ENCODE measurements around the gene LPGAT1. TPM values are rescaled to one million over a fixed set of nuclear protein-coding genes. Genes with fewer than 3 reads are reported as not detected.

The LPGAT1 gene
- total RNA-seq, 1 donor: 36.2 TPM

- no peak for DNase-seq (ENCODE audit: low read depth)
- no peak overlapping the region for H3K4me3 ChIP-seq (ENCODE audit: low read depth, low read length)
- TF ChIP-seq CTCF (IDR thresholded peaks at IDR 0.05; ENCODE audit: insufficient read depth, low read length): no peak
These were observed 92.4 kb downstream of the LPGAT1 start for GRCh38 chr1:211738096-211738690.

DNA sequence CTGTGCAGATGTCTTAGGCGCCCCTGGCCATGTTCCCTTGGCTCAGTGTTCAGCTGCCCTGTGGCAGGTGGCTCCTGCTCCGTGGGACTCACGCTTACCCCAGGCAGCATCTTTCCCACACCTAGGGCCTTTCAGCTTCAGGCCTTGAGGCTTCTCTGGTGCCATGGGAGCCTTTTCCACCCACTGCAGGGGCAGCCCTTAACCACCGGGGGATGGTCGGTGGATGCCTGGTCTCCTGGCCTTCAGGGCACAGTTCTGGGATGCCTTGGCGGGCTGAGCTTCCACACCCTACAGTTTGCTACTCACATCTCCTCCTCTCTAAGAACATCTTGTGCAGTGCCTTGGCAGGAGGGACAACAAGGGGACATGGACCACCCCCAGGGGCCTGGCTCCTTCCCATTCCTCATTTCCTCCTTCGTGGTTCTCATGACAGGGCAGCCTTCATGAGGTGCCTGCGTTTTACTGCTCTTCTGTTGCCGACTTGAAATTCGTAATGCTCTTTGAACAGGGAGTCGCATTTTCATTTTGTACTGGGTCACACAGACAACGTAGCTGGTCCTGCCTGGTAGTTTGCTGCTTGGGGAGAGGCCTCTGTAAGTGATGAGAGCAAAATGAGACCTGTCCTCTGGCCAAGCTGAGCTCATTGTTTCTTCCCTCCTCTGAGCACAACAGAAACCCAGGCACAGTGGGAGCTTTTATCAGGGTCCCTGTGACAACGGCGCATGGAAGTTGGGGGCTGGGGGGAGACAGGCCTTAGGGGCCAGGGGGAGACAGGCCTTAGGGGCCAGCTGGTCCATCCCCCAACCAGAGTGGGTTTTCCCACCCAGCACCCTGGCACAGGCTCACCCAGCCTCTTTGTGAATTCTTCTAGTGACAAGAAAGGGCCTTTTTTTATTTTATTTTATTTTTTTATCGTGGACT is 93.2 kb downstream of the LPGAT1 start:
- H3K4me3 ChIP-seq (ENCODE audit: low read depth, low read length): no peak overlapping the region
- DNase-seq (ENCODE audit: low read depth): no peak
- no peak for TF ChIP-seq CTCF (IDR thresholded peaks at IDR 0.05; ENCODE audit: insufficient read depth, low read length)

GRCh38 chr1:211736351-211736915 is 94.1 kb downstream of the LPGAT1 start:
- no peak for TF ChIP-seq CTCF (IDR thresholded peaks at IDR 0.05; ENCODE audit: insufficient read depth, low read length)
- DNase-seq (ENCODE audit: low read depth): peak; percentile 74
- H3K4me3 ChIP-seq (ENCODE audit: low read depth, low read length): no peak overlapping the region

- DNase-seq (ENCODE audit: low read depth): peak; percentile 68
- TF ChIP-seq CTCF (IDR thresholded peaks at IDR 0.05; ENCODE audit: insufficient read depth, low read length): no peak
These were observed 95.1 kb downstream of the LPGAT1 start for GRCh38 chr1:211735208-211736170.

DNA sequence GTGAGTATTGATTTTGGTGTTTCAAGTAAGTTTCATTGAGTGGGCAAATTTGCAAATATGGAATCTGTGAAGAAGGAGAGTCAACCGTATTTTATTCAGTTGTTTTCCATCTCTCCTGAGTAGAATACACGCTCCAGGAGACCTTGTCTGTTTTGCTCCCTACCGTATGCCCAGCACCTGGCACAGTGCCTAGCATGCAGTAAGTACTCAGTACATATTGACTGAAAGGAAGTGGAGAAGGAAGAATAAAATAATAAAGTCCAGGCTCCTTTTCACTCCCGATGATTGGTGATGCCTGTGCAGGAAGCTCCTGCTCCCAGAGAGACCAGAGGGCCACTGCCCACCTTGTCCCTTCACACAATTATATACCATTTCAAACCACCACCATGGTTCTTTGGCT is 95.8 kb downstream of the LPGAT1 start:
- no peak for TF ChIP-seq CTCF (IDR thresholded peaks at IDR 0.05; ENCODE audit: insufficient read depth, low read length)

More at GRCh38 chr1:211735208-211736170, 95.1 kb downstream of the LPGAT1 start:
- H3K4me3 ChIP-seq (ENCODE audit: low read depth, low read length): no peak overlapping the region

DNA sequence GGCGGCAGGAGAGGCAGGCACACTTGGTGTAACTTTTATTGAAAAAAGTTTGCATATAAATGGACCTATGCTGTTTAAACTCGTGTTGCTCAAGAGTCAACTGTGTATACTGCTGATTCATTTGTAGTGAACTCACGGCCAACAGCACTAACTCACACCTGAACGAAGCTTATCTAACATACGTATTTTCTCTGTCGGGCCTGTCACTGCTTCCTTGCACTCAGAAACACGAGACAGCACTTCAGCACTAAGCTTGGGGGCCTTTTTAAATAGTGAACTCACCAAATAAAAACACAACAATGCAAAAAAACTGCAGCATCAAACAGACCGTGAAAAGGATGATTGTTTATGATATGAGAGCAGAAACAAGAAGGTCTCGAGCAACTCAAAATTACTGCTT is 96.2 kb downstream of the LPGAT1 start:
- no peak for DNase-seq (ENCODE audit: low read depth)
- no peak overlapping the region for H3K4me3 ChIP-seq (ENCODE audit: low read depth, low read length)
- no peak for TF ChIP-seq CTCF (IDR thresholded peaks at IDR 0.05; ENCODE audit: insufficient read depth, low read length)

More for the DNA sequence above, 95.8 kb downstream of the LPGAT1 start:
- no peak for DNase-seq (ENCODE audit: low read depth)
- H3K4me3 ChIP-seq (ENCODE audit: low read depth, low read length): no peak overlapping the region

Measured in fibroblast of the aortic adventitia (primary cell).